Mesenchymal stem cell (in vitro differentiated cells and primary cell): ENCODE results near the gene RBFOX2.

Experiments
- DNase-seq: peaks from one replicate; pipeline ENCODE4 v3.0.0-alpha.2; 2013
- H2AFZ ChIP-seq: one replicate; pipeline ENCODE4 v1.6.1; 2013; ENCODE audit warnings: low read depth, mild to moderate bottlenecking, control low read depth, inconsistent platforms, low read length, moderate library complexity
- H2AK5ac ChIP-seq: 2 replicates; pipeline ENCODE4 v1.6.1; 2013; ENCODE audit warnings: low read length, moderate library complexity, mild to moderate bottlenecking, inconsistent platforms; ENCODE audit not compliant: severe bottlenecking
- H2BK120ac ChIP-seq: one replicate; pipeline ENCODE4 v1.6.1; 2013; ENCODE audit warnings: low read depth, mild to moderate bottlenecking, inconsistent platforms, low read length, moderate library complexity
- H2BK12ac ChIP-seq, 2 experiments: one replicate each; pipeline ENCODE4 v1.6.1; 2013; ENCODE audit warnings: inconsistent platforms in 2 of 2, low read length in 2 of 2, mild to moderate bottlenecking in 2 of 2, moderate library complexity in 2 of 2, control low read depth in 1 of 2
- H2BK15ac ChIP-seq: one replicate; pipeline ENCODE4 v1.6.1; 2013; ENCODE audit warnings: mild to moderate bottlenecking, low read depth, inconsistent platforms; ENCODE audit not compliant: poor library complexity, severe bottlenecking
- H2BK5ac ChIP-seq: 2 replicates; pipeline ENCODE4 v1.6.1; 2013; ENCODE audit warnings: low read depth, mild to moderate bottlenecking, low read length, control low read depth, inconsistent platforms; ENCODE audit not compliant: poor library complexity, severe bottlenecking
- H3K14ac ChIP-seq, 2 experiments: one replicate each; pipeline ENCODE4 v1.6.1; 2013; ENCODE audit warnings: inconsistent platforms in 2 of 2, low read length in 2 of 2, control low read depth in 1 of 2, mild to moderate bottlenecking in 1 of 2, moderate library complexity in 1 of 2
- H3K18ac ChIP-seq, 2 experiments: one replicate each; pipeline ENCODE4 v1.6.1; 2013; ENCODE audit warnings: inconsistent platforms in 2 of 2, low read length in 2 of 2, control low read depth in 1 of 2, low read depth in 1 of 2, mild to moderate bottlenecking in 1 of 2
- H3K23ac ChIP-seq, 2 experiments: one replicate each; pipeline ENCODE4 v1.6.1; 2013; ENCODE audit warnings: inconsistent platforms in 2 of 2, low read length in 2 of 2, mild to moderate bottlenecking in 2 of 2, moderate library complexity in 2 of 2, control low read depth in 1 of 2
- H3K27ac ChIP-seq: 2 replicates; pipeline ENCODE4 v1.5.1; 2013; ENCODE audit warnings: mild to moderate bottlenecking, moderate library complexity, low read length, control low read depth, inconsistent platforms; ENCODE audit not compliant: poor library complexity, severe bottlenecking
- H3K27me3 ChIP-seq, 2 experiments: 2 replicates each; pipeline versions ENCODE4 v1.6.1 to v1.7.0; 2013; ENCODE audit warnings: low read length in 2 of 2, mild to moderate bottlenecking in 2 of 2, moderate library complexity in 2 of 2, control low read depth in 1 of 2, inconsistent platforms in 1 of 2; ENCODE audit not compliant: control insufficient read depth in 1 of 2, insufficient read depth in 1 of 2
- H3K36me3 ChIP-seq, 2 experiments: 2 replicates each; pipeline versions ENCODE4 v1.6.1 to v1.7.0; 2013; ENCODE audit warnings: low read length in 2 of 2, control low read depth in 1 of 2, inconsistent platforms in 1 of 2, low read depth in 1 of 2, mild to moderate bottlenecking in 1 of 2; ENCODE audit not compliant: insufficient read depth in 2 of 2, control insufficient read depth in 1 of 2
- H3K4ac ChIP-seq, 2 experiments: one replicate each; pipeline ENCODE4 v1.6.1; 2013; ENCODE audit warnings: inconsistent platforms in 2 of 2, low read length in 2 of 2, mild to moderate bottlenecking in 2 of 2, moderate library complexity in 2 of 2, control low read depth in 1 of 2, low read depth in 1 of 2
- H3K4me1 ChIP-seq: 2 replicates; pipeline ENCODE4 v1.6.1; 2013; ENCODE audit warnings: low read depth, low read length, control low read depth; ENCODE audit not compliant: control insufficient read depth, insufficient read depth
- H3K4me2 ChIP-seq: 2 replicates; pipeline ENCODE4 v1.6.1; 2013; ENCODE audit warnings: low read length, mild to moderate bottlenecking, inconsistent platforms; ENCODE audit not compliant: poor library complexity, severe bottlenecking
- H3K4me3 ChIP-seq, 2 experiments: 2 replicates each; pipeline versions ENCODE4 v1.5.1 to v1.7.0; 2013; ENCODE audit warnings: low read length in 2 of 2, mild to moderate bottlenecking in 2 of 2, control low read depth in 1 of 2, low read depth in 1 of 2; ENCODE audit not compliant: insufficient read depth in 1 of 2
- H3K79me1 ChIP-seq: replicated peaks from 2 replicates; pipeline ENCODE4 v1.6.1; 2013; ENCODE audit warnings: mild to moderate bottlenecking, control low read depth, low read length, inconsistent platforms; ENCODE audit not compliant: poor library complexity, severe bottlenecking
- H3K9ac ChIP-seq: 2 replicates; pipeline ENCODE4 v1.7.0; 2013; ENCODE audit warnings: mild to moderate bottlenecking, low read length, moderate library complexity
- H3K9me3 ChIP-seq: 2 replicates; pipeline ENCODE4 v1.7.0; 2013; ENCODE audit warnings: mild to moderate bottlenecking, low read length; ENCODE audit not compliant: control insufficient read depth
- H4K8ac ChIP-seq: one replicate; pipeline ENCODE4 v1.6.1; 2013; ENCODE audit warnings: inconsistent platforms, mild to moderate bottlenecking, low read length, moderate library complexity
- H4K91ac ChIP-seq: one replicate; pipeline ENCODE4 v1.6.1; 2013; ENCODE audit warnings: mild to moderate bottlenecking, low read length, inconsistent platforms
- WGBS: methylation state at CpG from one replicate; pipeline ENCODE4 v1.1.7; 2013; ENCODE audit warnings: mixed read lengths; 5-methylcytosine and 5-hydroxymethylcytosine counted together

The RBFOX2 gene

DNA sequence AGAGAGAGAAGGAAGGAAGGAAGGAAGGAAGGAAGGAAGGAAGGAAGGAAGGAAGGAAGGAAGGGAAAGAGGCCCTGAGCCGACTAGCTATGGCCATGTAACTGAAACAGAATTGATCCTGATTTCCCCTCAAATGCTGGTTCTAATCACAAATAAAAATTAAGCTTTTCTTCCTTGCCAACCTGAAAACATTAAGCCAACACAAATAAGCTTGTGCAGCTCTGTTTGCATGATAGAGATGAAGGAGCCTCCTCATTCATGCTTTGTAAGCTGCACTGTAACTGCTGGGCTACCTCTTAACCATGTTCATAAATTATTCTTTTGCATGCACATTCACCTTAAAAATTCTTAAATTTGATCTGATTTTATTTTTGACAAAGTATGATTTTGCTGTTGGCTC lies 338.6 kb downstream of the RBFOX2 start:
- H2AFZ ChIP-seq = no peak overlapping the region
- H2BK15ac ChIP-seq = no peak overlapping the region
- no peak overlapping the region for H3K4me2 ChIP-seq
- no peak overlapping the region for H4K8ac ChIP-seq
- H3K9ac ChIP-seq = no peak overlapping the region
- no CpG with 5 or more reads among the region's 1 CpG for WGBS
- H3K36me3 ChIP-seq = no peaks in the 10 kb centered on the region
- no peak overlapping the region for H2BK120ac ChIP-seq
- no peaks in the 10 kb centered on the region for H3K4me1 ChIP-seq
- H3K79me1 ChIP-seq = no peaks in the 10 kb centered on the region
- no peak overlapping the region for H3K18ac ChIP-seq
- no peaks in the 10 kb centered on the region for H3K9me3 ChIP-seq
- no peaks in the 10 kb centered on the region for H3K27me3 ChIP-seq
- no peak overlapping the region for H3K27ac ChIP-seq
- H3K4ac ChIP-seq = no peak overlapping the region
- H3K4me3 ChIP-seq = no peak overlapping the region
- H3K23ac ChIP-seq = no peak overlapping the region
- H4K91ac ChIP-seq = no peak overlapping the region
- no peak overlapping the region for H2BK12ac ChIP-seq
- DNase-seq = no peak
- no peak overlapping the region for H2BK5ac ChIP-seq
- H2AK5ac ChIP-seq = no peak overlapping the region
- H3K14ac ChIP-seq = no peak overlapping the region

GRCh38 chr22:35688913-35689675 lies 339.5 kb downstream of the RBFOX2 start:
- no peak overlapping the region for H2BK120ac ChIP-seq
- no peaks in the 10 kb centered on the region for H3K9me3 ChIP-seq
- no peak overlapping the region for H3K14ac ChIP-seq
- no peak overlapping the region for H3K27ac ChIP-seq
- H3K79me1 ChIP-seq = no peaks in the 10 kb centered on the region
- H3K4me2 ChIP-seq = no peak overlapping the region
- no peak overlapping the region for H3K23ac ChIP-seq
- no peak for DNase-seq
- no peak overlapping the region for H2BK5ac ChIP-seq
- H3K36me3 ChIP-seq = no peaks in the 10 kb centered on the region
- no peak overlapping the region for H4K91ac ChIP-seq
- no peak overlapping the region for H3K18ac ChIP-seq
- no peak overlapping the region for H2AK5ac ChIP-seq
- 90% methylated on average over 9 of the region's 10 CpGs for WGBS
- no peak overlapping the region for H3K4me3 ChIP-seq
- no peak overlapping the region for H3K4ac ChIP-seq
- no peak overlapping the region for H2AFZ ChIP-seq
- H3K27me3 ChIP-seq = no peaks in the 10 kb centered on the region
- no peak overlapping the region for H4K8ac ChIP-seq
- no peak overlapping the region for H3K9ac ChIP-seq
- H2BK12ac ChIP-seq = no peak overlapping the region
- H2BK15ac ChIP-seq = no peak overlapping the region
- H3K4me1 ChIP-seq = no peaks in the 10 kb centered on the region
